GM12878 (cell line): ENCODE results near the gene FOLR3. TPM values are rescaled to one million over a fixed set of nuclear protein-coding genes. Genes with fewer than 3 reads are reported as not detected.
A peak's percentile ranks its signal among the peaks of the same experiment; 100 is the strongest.

Source experiments
- ATAC-seq: fragments of 200-7000 bp; cut with Tn5 transposase; 3 replicates; pipeline ENCODE4 v1.9.1; 2020; ENCODE audit warnings: mild to moderate bottlenecking, moderate library complexity
- BruUV-seq: library from RNA; stranded (reverse); fragments of 400-500 nt; replicated peaks from 2 replicates; lab custom pipeline; 2021; lab: Mats Ljungman, UMichigan
- CTCF ChIA-PET: fragments of 300-600 bp; sonication (Branson Sonifier 250); formaldehyde crosslinking; extraction: SDS; loops from one replicate; lab custom pipeline; 2021; ENCODE audit warnings: inconsistent platforms; lab: Yijun Ruan, JAX
- POLR2A ChIA-PET: fragments of 350-600 bp; formaldehyde crosslinking; extraction: SDS; loops from one replicate; lab custom pipeline; 2021; ENCODE audit warnings: inconsistent platforms; lab: Charles Lee
- RAD21 ChIA-PET: fragments of 300-600 bp; sonication (Branson Sonifier 250); formaldehyde crosslinking; loops from one replicate; lab custom pipeline; 2023; ENCODE audit warnings: antibody characterized with exemption; ENCODE audit not compliant: unreplicated experiment; lab: Charles Lee
- SMC1A ChIA-PET: fragments of 300-600 bp; sonication (Branson Sonifier 250); formaldehyde crosslinking; loops from one replicate; lab custom pipeline; 2023; ENCODE audit not compliant: unreplicated experiment, uncharacterized antibody; lab: Charles Lee
- DNase-seq: peaks from one replicate; pipeline ENCODE4 v3.0.0-alpha.2; 2011; ENCODE audit warnings: low read depth, low spot score
- FAIRE-seq: peaks from 3 replicates; lab custom pipeline; 2011; peaks lifted over from hg19 to GRCh38; lab: Jason Lieb, UNC
- H2AFZ ChIP-seq: 2 replicates; pipeline ENCODE4 v1.6.0; 2011; ENCODE audit warnings: low read depth, low read length, control low read depth; ENCODE audit not compliant: control insufficient read depth
- H3K27ac ChIP-seq: 2 replicates; pipeline ENCODE4 v1.5.1; 2011; ENCODE audit warnings: control low read depth; ENCODE audit not compliant: control insufficient read depth, insufficient read depth
- H3K27me3 ChIP-seq, 2 experiments: replicated peaks in 1 of 2; 2 replicates each; pipeline versions ENCODE4 v1.6.0 to v1.6.1; 2011; ENCODE audit warnings: low read length in 1 of 2; ENCODE audit not compliant: control insufficient read depth in 2 of 2, insufficient read depth in 2 of 2
- H3K36me3 ChIP-seq, 2 experiments: 2 replicates each; pipeline ENCODE4 v1.5.1; 2011; ENCODE audit warnings: low read length in 1 of 2; ENCODE audit not compliant: control insufficient read depth in 2 of 2, insufficient read depth in 2 of 2
- H3K4me1 ChIP-seq: 2 replicates; pipeline ENCODE4 v1.6.1; 2011; ENCODE audit warnings: mild to moderate bottlenecking, low read length, moderate library complexity, mixed read lengths; ENCODE audit not compliant: control insufficient read depth, insufficient read depth
- H3K4me2 ChIP-seq: 2 replicates; pipeline ENCODE4 v1.6.0; 2011; ENCODE audit warnings: control low read depth; ENCODE audit not compliant: control insufficient read depth, insufficient read depth
- H3K4me3 ChIP-seq: fragments of 200-600 bp; sonication (generic); 2 replicates; pipeline ENCODE4 v1.5.1; 2016
- H3K79me2 ChIP-seq: 2 replicates; pipeline ENCODE4 v1.6.0; 2011; ENCODE audit warnings: low read length; ENCODE audit not compliant: control insufficient read depth, insufficient read depth
- H3K9ac ChIP-seq: 2 replicates; pipeline ENCODE4 v1.8.0; 2011; ENCODE audit warnings: low read length, control low read depth, mixed read lengths; ENCODE audit not compliant: control insufficient read depth, insufficient read depth
- H3K9me3 ChIP-seq: replicated peaks from 3 replicates; pipeline ENCODE4 v1.5.1; 2011; ENCODE audit warnings: mild to moderate bottlenecking, low read length; ENCODE audit not compliant: control insufficient read depth, insufficient read depth
- H4K20me1 ChIP-seq: 2 replicates; pipeline ENCODE4 v1.6.0; 2011; ENCODE audit not compliant: control insufficient read depth, insufficient read depth
- ATF7 ChIP-seq: fragments of 450-650 bp; IDR thresholded peaks from 2 replicates; pipeline ENCODE4 v1.6.1; 2016; ENCODE audit warnings: low read depth, mild to moderate bottlenecking
- BHLHE40 ChIP-seq, 2 experiments: fragments of 450-650 bp in 1 of 2; IDR thresholded peaks; 2 replicates each; pipeline ENCODE4 v1.6.1; 2011 to 2017; ENCODE audit warnings: low read depth in 2 of 2, borderline replicate concordance in 1 of 2, improper control_type of control experiment in 1 of 2, low read length in 1 of 2, mild to moderate bottlenecking in 1 of 2
- BRCA1 ChIP-seq: IDR thresholded peaks from 2 replicates; pipeline ENCODE4 v1.6.1; 2011; ENCODE audit warnings: low read depth, low read length, improper control_type of control experiment
- CBFB ChIP-seq: IDR thresholded peaks from 2 replicates; pipeline ENCODE4 v1.6.1; 2016; ENCODE audit warnings: antibody characterized with exemption, low read depth
- CHD4 ChIP-seq: fragments of 200-600 bp; sonication (generic); IDR thresholded peaks from 2 replicates; pipeline ENCODE4 v1.6.1; 2016; ENCODE audit warnings: mild to moderate bottlenecking
- EP300 ChIP-seq, 2 experiments: fragments of 150-350 bp in 1 of 2; IDR thresholded peaks; 2 replicates each; pipeline ENCODE4 v1.6.1; 2011 to 2012; ENCODE audit warnings: low read depth in 2 of 2, low read length in 2 of 2, borderline replicate concordance in 1 of 2, improper control_type of control experiment in 1 of 2, inconsistent platforms in 1 of 2; ENCODE audit not compliant: control insufficient read depth in 1 of 2
- FOS ChIP-seq: IDR thresholded peaks from 3 replicates; pipeline ENCODE4 v1.6.1; 2011; ENCODE audit warnings: borderline replicate concordance; ENCODE audit not compliant: insufficient read length; ENCODE audit errors: extremely low read depth
- GABPA ChIP-seq: IDR thresholded peaks from 2 replicates; pipeline ENCODE4 v1.6.1; 2014; ENCODE audit warnings: antibody characterized with exemption, low read depth, mild to moderate bottlenecking, inconsistent platforms
- HDAC2 ChIP-seq: fragments of 200-600 bp; sonication (generic); IDR thresholded peaks from 2 replicates; pipeline ENCODE4 v1.6.1; 2017
- MAX ChIP-seq: IDR thresholded peaks from 2 replicates; pipeline ENCODE4 v1.6.1; 2012; ENCODE audit warnings: low read depth, low read length, improper control_type of control experiment
- NR2F1 ChIP-seq: fragments of 450-650 bp; conservative IDR thresholded peaks from 2 replicates; pipeline ENCODE4 v1.6.1; 2017; ENCODE audit warnings: mild to moderate bottlenecking
- PBX3 ChIP-seq: IDR thresholded peaks from 2 replicates; pipeline ENCODE4 v1.6.1; 2011; ENCODE audit warnings: mild to moderate bottlenecking, low read depth, low read length, moderate library complexity; ENCODE audit not compliant: insufficient replicate concordance
- POLR2AphosphoS5 ChIP-seq: IDR thresholded peaks from 2 replicates; pipeline ENCODE4 v1.6.1; 2011; ENCODE audit warnings: mild to moderate bottlenecking, low read length, inconsistent platforms
- RAD21 ChIP-seq: IDR thresholded peaks from 2 replicates; pipeline ENCODE4 v1.6.1; 2011; ENCODE audit warnings: mild to moderate bottlenecking, low read depth, low read length, moderate library complexity; ENCODE audit not compliant: insufficient read depth
- RELA ChIP-seq: fragments of 450-650 bp; IDR thresholded peaks from 2 replicates; pipeline ENCODE4 v1.8.0; 2014; ENCODE audit warnings: borderline replicate concordance; ENCODE audit not compliant: partially characterized antibody
- SREBF2 ChIP-seq: IDR thresholded peaks from 2 replicates; pipeline ENCODE4 v1.6.1; 2012; ENCODE audit warnings: mild to moderate bottlenecking, low read length
- TCF12 ChIP-seq: IDR thresholded peaks from 2 replicates; pipeline ENCODE4 v1.6.1; 2011; ENCODE audit warnings: low read depth, mild to moderate bottlenecking, low read length
- TCF3 ChIP-seq: IDR thresholded peaks from 2 replicates; pipeline ENCODE4 v1.6.1; 2012; ENCODE audit warnings: low read depth, mild to moderate bottlenecking, low read length, borderline replicate concordance; ENCODE audit not compliant: insufficient read depth
- TCF7 ChIP-seq: IDR thresholded peaks from 2 replicates; pipeline ENCODE4 v1.6.1; 2014; ENCODE audit warnings: antibody characterized with exemption, borderline replicate concordance
- ZBED1 ChIP-seq: IDR thresholded peaks from 2 replicates; pipeline ENCODE4 v1.6.1; 2016; ENCODE audit warnings: borderline replicate concordance
- ZSCAN29 ChIP-seq: fragments of 450-650 bp; IDR thresholded peaks from 2 replicates; pipeline ENCODE4 v1.6.1; 2017; ENCODE audit warnings: mild to moderate bottlenecking, moderate library complexity
- WGBS: methylation state at CpG from one replicate; pipeline ENCODE4 v1.1.6; 2016; ENCODE audit warnings: low lambda C conversion rate; ENCODE audit not compliant: insufficient replicate concordance, insufficient coverage; ENCODE audit errors: missing lambda C conversion rate; 5-methylcytosine and 5-hydroxymethylcytosine counted together
- in situ Hi-C: fragments of 300-500 bp; cut with MboI; formaldehyde crosslinking; loops from 9 replicates; pipeline ENCODE4 v1.14.3; 2018; ENCODE audit warnings: mixed read lengths
- intact Hi-C: fragments of 100-400 bp; cut with micrococcal nuclease; formaldehyde crosslinking; loops from one replicate; pipeline ENCODE4 v1.14.2; 2022; ENCODE audit not compliant: unreplicated experiment
- polyA plus RNA-seq, 11 experiments: library from polyadenylated mRNA; depleted of rRNA in 4 of 11; unstranded in 6 of 11; stranded (reverse) in 5 of 11; fragments of >200 nt; fragmentation: Nextera tagmentation in 4 of 11; fragmentation: Illumina TruSeq in 1 of 11; extraction: Ambion mirVana in 4 of 11; extraction: Trizol in 1 of 11; gene quantifications; 1 replicate in 1 of 11; 2 replicates in 10 of 11; pipeline versions ENCODE4 v1.2.1 to v1.2.3, GENCODE V29; 2011 to 2016; ENCODE audit warnings: inconsistent platforms in 2 of 11, missing spikeins in 2 of 11, low read depth in 1 of 11
- total RNA-seq, 4 experiments: library from RNA; depleted of rRNA in 3 of 4; stranded (reverse); fragments of >200 nt in 3 of 4; fragmentation: Illumina TruSeq in 1 of 4; extraction: Trizol in 1 of 4; gene quantifications; 2 replicates each; pipeline versions ENCODE4 v1.2.1 to v1.2.3, GENCODE V29; 2013 to 2021

FOLR3 gene
- total and polyA plus RNA-seq, 10 of the 15 experiments (the other 5 are each of a cell fraction or from before 2014, with no cell fraction given): not detected

- TF ChIP-seq TCF7 (no peak), CHD4 (no peak), RELA (peak; percentile 5), ZBED1 (peak; percentile 84; the same call in 1 of the 2 replicates), SREBF2 (no peak), MAX (no peak), ZSCAN29 (no peak), HDAC2 (no peak), TCF12 (no peak), RAD21 (no peak), EP300 (IDR thresholded peaks at IDR 0.05; ENCODE audit: borderline replicate concordance in 1 of 2, control insufficient read depth in 1 of 2, low read depth in 2 of 2, low read length in 2 of 2) (no peak), GABPA (no peak), POLR2AphosphoS5 (no peak), NR2F1 (no peak), BRCA1 (no peak), CBFB (no peak)
Measured at GRCh38 chr11:72112978-72113808, 22.3 kb upstream of the FOLR3 start (continued).

GRCh38 chr11:72114570-72114969 lies 21.0 kb upstream of the FOLR3 start:
- Histone ChIP-seq H3K27ac (no peak overlapping the region), H3K4me3 (no peak overlapping the region), H2AFZ (no peak overlapping the region), H3K27me3 (no peaks in the 10 kb centered on the region), H3K9me3 (no peaks in the 10 kb centered on the region), H3K9ac (no peak overlapping the region), H4K20me1 (no peaks in the 10 kb centered on the region), H3K4me1 (peaks cover 7% of the 10 kb centered on the region), H3K36me3 (no peaks in the 10 kb centered on the region; a peak in 2 of 4 replicates), H3K4me2 (no peak overlapping the region), H3K79me2 (peaks cover 5% of the 10 kb centered on the region)
- in situ Hi-C loops (no loop called here), intact Hi-C loops (no loop called here)
- DNase-seq: no peak
- no TSS peak for BruUV-seq
- ChIA-PET CTCF (interaction anchor here (0.8 to 1.0 kb wide), 2 partner anchors 8 to 300 kb away, joined by 3 read pairs; no protein-coding TSS in a partner anchor), RAD21 (interaction anchor here (1.3 kb wide), 1 partner anchor 89 kb away, joined by 3 read pairs; no protein-coding TSS in a partner anchor), SMC1A (no interaction called here), POLR2A (no interaction called here)
- no peak for ATAC-seq
- FAIRE-seq: no peak
- 100% methylated on average over 1 of the region's 1 CpG for WGBS
- TF ChIP-seq TCF3: no peak
- no peak for TF ChIP-seq ATF7
- no peak for TF ChIP-seq BHLHE40 (IDR thresholded peaks at IDR 0.05; ENCODE audit: borderline replicate concordance in 1 of 2, low read depth in 2 of 2, low read length in 1 of 2)
- TF ChIP-seq PBX3: no peak
- TF ChIP-seq FOS: no peak
